Heart right ventricle (tissue), 16 donors: Measurements from ENCODE around the gene CHST11. TPM values are rescaled to one million over a fixed set of nuclear protein-coding genes. Genes with fewer than 3 reads are reported as not detected.
A peak's percentile ranks its signal among the peaks of the same experiment; 100 is the strongest.

Experiments used
- ATAC-seq, 8 donors: fragments of 200-7000 bp; cut with Tn5 transposase; one replicate each; pipeline ENCODE4 v1.9.1; 2020; ENCODE audit warnings: mild to moderate bottlenecking in 8 of 8, moderate library complexity in 8 of 8, moderate number of reproducible peaks in 1 of 8
- DNase-seq, 2 donors: peaks; one replicate each; pipeline ENCODE4 v3.0.0-alpha.2; 2020
- H3K27ac ChIP-seq, 10 donors: fragments of 200-600 bp; sonication (generic) in 2 of 10; one replicate each; pipeline versions ENCODE4 v1.5.0 to v1.8.0; 2020 to 2022; ENCODE audit warnings: mild to moderate bottlenecking in 3 of 10
- H3K27me3 ChIP-seq, 7 donors: fragments of 200-600 bp; one replicate each; pipeline ENCODE4 v1.8.0; 2021 to 2022; ENCODE audit warnings: mild to moderate bottlenecking in 2 of 7
- H3K36me3 ChIP-seq, 9 donors: fragments of 200-600 bp; sonication (generic) in 1 of 9; one replicate each; pipeline versions ENCODE4 v1.5.0 to v1.8.0; 2020 to 2022; ENCODE audit warnings: mild to moderate bottlenecking in 2 of 9
- H3K4me1 ChIP-seq, 9 donors: fragments of 200-600 bp; sonication (generic) in 1 of 9; one replicate each; pipeline versions ENCODE4 v1.5.0 to v1.8.0; 2020 to 2022; ENCODE audit warnings: mild to moderate bottlenecking in 4 of 9
- H3K4me3 ChIP-seq, 10 donors: fragments of 200-600 bp; sonication (generic) in 2 of 10; one replicate each; pipeline versions ENCODE4 v1.5.0 to v1.8.0; 2020 to 2022; ENCODE audit warnings: mild to moderate bottlenecking in 7 of 10, moderate library complexity in 2 of 10
- H3K9me3 ChIP-seq, 11 donors: fragments of 200-600 bp in 10 of 11; sonication (generic) in 2 of 11; one replicate each; pipeline versions ENCODE4 v1.5.0 to v1.8.0; 2013 to 2022; ENCODE audit warnings: mild to moderate bottlenecking in 2 of 11, control low read depth in 1 of 11, moderate library complexity in 1 of 11
- CTCF ChIP-seq, 9 donors: fragments of 200-600 bp; sonication (generic) in 2 of 9; IDR thresholded peaks; one replicate each; pipeline versions ENCODE4 v1.5.0 to v1.8.0; 2021 to 2022; ENCODE audit warnings: antibody characterized with exemption in 9 of 9, mild to moderate bottlenecking in 5 of 9, moderate library complexity in 1 of 9
- WGBS, 2 donors: extraction: QIAGEN DNeasy Blood & Tissue Kit; methylation state at CpG; one replicate each; pipeline ENCODE4 v1.1.7; 2013; ENCODE audit warnings: inconsistent platforms in 1 of 2; 5-methylcytosine and 5-hydroxymethylcytosine counted together
- intact Hi-C, 10 donors: fragments of 100-400 bp; cut with DNase I; formaldehyde crosslinking; loops; one replicate each; pipeline versions ENCODE4 v1.11.1 to v1.14.2; 2022
- polyA plus RNA-seq, 2 donors: library from polyadenylated mRNA; stranded (reverse); fragments of 200-250 nt; gene quantifications; one replicate each; pipeline ENCODE4 v1.2.3, GENCODE V29; 2013
- total RNA-seq, 10 donors: library from RNA; stranded (reverse); fragmentation: NEBNext Ultra II Directional in 3 of 10; extraction: Animal tissue kit (Norgen Biotek cat#: 25700) in 3 of 10; gene quantifications; one replicate each; pipeline versions ENCODE4 v1.2.1 to v1.2.4, GENCODE V29; 2021 to 2023
- donor health status: Arrhythmogenic right ventricular cardiomyopathy.
- donor health status: ischemic (EF 13 %, LVEDD 7.1; RV severe dilation, severe dysfunction).
- donor health status: healthy with polysubstance abuse.
- donor health status: DM: no; HTN: yes; CAD: no.
- donor health status: DM: no; HTN: no; CAD: no.
- donor health status: ischemic (EF 25% LVEDD 6.9; RV normal size, moderate dysfunction).
- donor health status: ischemic (EF 25% LVEDD 5.7; RV mildly dilated, moderate dysfunction).
- donor health status: healthy.
- donor health status: DM: yes; HTN: yes; CAD: no.
- donor health status: Ischemic cardiomyopathy.
- donor health status: ischemic (EF 35%, LVEDD 5.7; RV mildly dilated, moderate dysfunction).
- donor health status: nonischemic (EF 11% LVEDD 7.7; RV severe dilation, severe dysfunction).
- donor health status: DM: yes; HTN: yes; CAD: no.
- donor health status: PGD.
- donor health status: ischemic (EF 29% LVEDD 5.4; RV normal size, mild dysfunction).
- donor health status: nonischemic (EF 23%, LVEDD 6.1; RV moderate dilation, normal function).

CHST11 gene
- total and polyA plus RNA-seq, 12 donors = 1.1 to 12.7 (median 4.3) TPM

- ATAC-seq = peak; percentile 76 to 98 (median 94)
- TF ChIP-seq CTCF (IDR thresholded peaks at IDR 0.05) = no peak
- Histone ChIP-seq H3K36me3 (no peaks in the 10 kb centered on the region), H3K27me3 (no peaks in the 10 kb centered on the region), H3K4me3 (no peak overlapping the region), H3K27ac (peak overlapping the region in 6 of 10 donors; percentile 42 to 75 (median 55)), H3K9me3 (no peaks in the 10 kb centered on the region), H3K4me1 (peaks cover 0 to 64% (median 18%) of the 10 kb centered on the region in 9 donors)
- intact Hi-C loops = no loop called here
- peak in 1 of 2 donors; percentile 73 for DNase-seq
- WGBS, 2 donors = 27 to 41% methylated on average over 5 of the region's 5 CpGs
Observed at GRCh38 chr12:104748790-104749189, 292.0 kb downstream of the CHST11 start.

GRCh38 chr12:104749545-104749944 lies 292.8 kb downstream of the CHST11 start:
- Histone ChIP-seq H3K27me3 (no peaks in the 10 kb centered on the region), H3K27ac (peak overlapping the region in 5 of 10 donors; percentile 42 to 75 (median 48)), H3K4me3 (no peak overlapping the region), H3K36me3 (no peaks in the 10 kb centered on the region), H3K4me1 (peaks cover 0 to 64% (median 18%) of the 10 kb centered on the region in 9 donors), H3K9me3 (no peaks in the 10 kb centered on the region)
- DNase-seq (no peak), ATAC-seq (no peak)
- TF ChIP-seq CTCF (IDR thresholded peaks at IDR 0.05) = no peak
- intact Hi-C loops = no loop called here
- WGBS, 2 donors = 93 to 96% methylated on average over 4 of the region's 4 CpGs

- no peaks in the 10 kb centered on the region for H3K27me3 ChIP-seq
- 81 to 88% methylated on average over 5 of the region's 5 CpGs for WGBS, 2 donors
- no peaks in the 10 kb centered on the region for H3K36me3 ChIP-seq
- peak overlapping the region in 1 of 10 donors; percentile 75 for H3K27ac ChIP-seq
- peak in 6 of 8 donors; percentile 46 to 72 (median 56) for ATAC-seq
- H3K9me3 ChIP-seq = no peaks in the 10 kb centered on the region
- peaks cover 0 to 64% (median 18%) of the 10 kb centered on the region in 9 donors for H3K4me1 ChIP-seq
- TF ChIP-seq CTCF (IDR thresholded peaks at IDR 0.05) = no peak
- peak in 1 of 2 donors; percentile 31 for DNase-seq
- intact Hi-C loops = no loop called here
- H3K4me3 ChIP-seq = no peak overlapping the region
Observed at GRCh38 chr12:104750061-104750460, 293.3 kb downstream of the CHST11 start.

- H3K9me3 ChIP-seq = no peaks in the 10 kb centered on the region
- intact Hi-C loops = no loop called here
- no peaks in the 10 kb centered on the region for H3K27me3 ChIP-seq
- DNase-seq (no peak), ATAC-seq (no peak)
- no peak for TF ChIP-seq CTCF (IDR thresholded peaks at IDR 0.05)
- peak overlapping the region in 1 of 10 donors; percentile 75 for H3K27ac ChIP-seq
- no peaks in the 10 kb centered on the region for H3K36me3 ChIP-seq
- H3K4me3 ChIP-seq = no peak overlapping the region
- 79 to 86% methylated on average over 1 of the region's 1 CpG for WGBS, 2 donors
- H3K4me1 ChIP-seq = peaks cover 0 to 61% (median 18%) of the 10 kb centered on the region in 9 donors
Observed at GRCh38 chr12:104751120-104751519, 294.4 kb downstream of the CHST11 start.
